Measurements from ENCODE around the gene CACNA1S. TPM values are rescaled to one million over a fixed set of nuclear protein-coding genes. Genes with fewer than 3 reads are reported as not detected.
A peak's percentile ranks its signal among the peaks of the same experiment; 100 is the strongest.

CACNA1S gene
- total RNA-seq, 1 donor from 2014 or later, result 0.08 TPM

DNA sequence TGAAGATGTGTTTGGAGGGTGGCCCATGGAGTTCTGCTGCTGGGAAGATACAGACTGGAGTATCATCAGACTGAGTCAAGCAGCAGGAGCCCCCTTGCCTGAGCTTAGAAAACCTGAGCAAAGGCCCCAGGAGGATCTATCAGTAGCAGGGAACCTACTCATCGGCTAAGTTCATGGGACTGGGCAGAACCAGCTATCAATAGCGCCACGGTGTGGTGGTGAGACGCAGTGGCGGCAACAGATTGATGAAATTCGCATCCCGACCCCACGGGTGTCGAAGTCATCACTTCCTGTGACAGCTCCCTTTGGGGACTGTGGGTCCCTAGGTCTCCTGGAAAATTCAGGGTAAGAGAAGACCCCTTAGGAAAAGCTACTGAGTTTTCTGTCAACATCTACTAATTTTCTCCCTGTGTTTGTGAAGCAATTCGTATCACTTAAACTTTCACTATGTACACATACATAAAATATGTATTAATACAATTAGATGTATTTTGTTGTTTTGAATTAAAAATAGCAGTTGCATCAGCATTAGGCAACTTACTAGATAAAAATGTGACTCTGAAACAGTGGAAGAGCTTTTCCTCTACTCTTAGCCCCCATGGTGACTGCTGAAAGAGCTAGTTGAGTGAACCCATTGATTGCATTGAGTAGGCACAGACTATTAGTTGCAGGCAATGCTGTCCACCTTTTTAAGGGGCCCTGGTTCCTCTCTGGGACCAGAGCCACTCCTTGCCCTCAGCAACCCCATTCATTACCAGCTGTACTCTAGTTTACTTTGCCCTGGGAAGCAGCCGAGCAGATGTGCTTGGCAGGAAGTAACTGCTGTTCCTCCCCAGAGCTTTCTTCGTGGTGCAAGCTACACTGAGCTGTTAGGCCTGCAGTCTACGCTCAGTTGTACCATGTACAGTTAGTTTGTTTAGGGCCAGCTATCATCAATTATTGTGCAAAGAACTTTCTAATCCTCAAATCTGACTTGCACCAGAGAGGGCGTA, 7.3 kb upstream of the CACNA1S start:
- H3K27ac Mint-ChIP-seq (ENCODE audit: unreplicated experiment), result no peak overlapping the region

DNA sequence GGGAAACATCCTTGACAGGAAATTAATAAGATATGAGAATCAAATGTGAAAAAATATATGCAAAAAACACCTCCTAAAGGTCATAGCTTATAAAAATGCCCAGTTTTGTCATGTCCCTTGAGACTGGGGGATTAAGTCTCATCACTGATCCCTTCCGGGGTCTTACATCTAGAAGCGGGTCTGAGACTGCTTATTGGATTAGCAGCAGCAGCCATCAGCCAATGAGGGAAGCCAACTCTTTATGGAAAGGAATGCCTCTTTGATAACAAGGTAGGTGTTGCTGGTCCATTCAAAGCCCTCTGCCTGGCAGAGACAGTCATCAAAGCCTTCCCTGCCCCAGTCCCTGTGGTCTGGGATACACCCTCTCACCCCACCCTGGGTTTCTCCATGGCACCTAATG, 3.9 kb upstream of the CACNA1S start:
- Mint-ChIP-seq H3K27ac (ENCODE audit: unreplicated experiment) (no peak overlapping the region), H3K27me3 (ENCODE audit: unreplicated experiment) (peaks cover 19% of the 10 kb centered on the region), H3K36me3 (ENCODE audit: low read depth, unreplicated experiment) (no peaks in the 10 kb centered on the region), H3K4me1 (ENCODE audit: unreplicated experiment) (peaks cover 8% of the 10 kb centered on the region), H3K9me3 (ENCODE audit: unreplicated experiment) (no peaks in the 10 kb centered on the region), H3K4me3 (ENCODE audit: unreplicated experiment) (no peak overlapping the region)
- TF ChIP-seq, protein P1, sequence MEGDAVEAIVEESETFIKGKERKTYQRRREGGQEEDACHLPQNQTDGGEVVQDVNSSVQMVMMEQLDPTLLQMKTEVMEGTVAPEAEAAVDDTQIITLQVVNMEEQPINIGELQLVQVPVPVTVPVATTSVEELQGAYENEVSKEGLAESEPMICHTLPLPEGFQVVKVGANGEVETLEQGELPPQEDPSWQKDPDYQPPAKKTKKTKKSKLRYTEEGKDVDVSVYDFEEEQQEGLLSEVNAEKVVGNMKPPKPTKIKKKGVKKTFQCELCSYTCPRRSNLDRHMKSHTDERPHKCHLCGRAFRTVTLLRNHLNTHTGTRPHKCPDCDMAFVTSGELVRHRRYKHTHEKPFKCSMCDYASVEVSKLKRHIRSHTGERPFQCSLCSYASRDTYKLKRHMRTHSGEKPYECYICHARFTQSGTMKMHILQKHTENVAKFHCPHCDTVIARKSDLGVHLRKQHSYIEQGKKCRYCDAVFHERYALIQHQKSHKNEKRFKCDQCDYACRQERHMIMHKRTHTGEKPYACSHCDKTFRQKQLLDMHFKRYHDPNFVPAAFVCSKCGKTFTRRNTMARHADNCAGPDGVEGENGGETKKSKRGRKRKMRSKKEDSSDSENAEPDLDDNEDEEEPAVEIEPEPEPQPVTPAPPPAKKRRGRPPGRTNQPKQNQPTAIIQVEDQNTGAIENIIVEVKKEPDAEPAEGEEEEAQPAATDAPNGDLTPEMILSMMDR (IDR thresholded peaks at IDR 0.05; ENCODE audit: unreplicated experiment), result no peak
- DNase-seq (ENCODE audit: low spot score), result no peak

More for the DNA sequence above, 7.3 kb upstream of the CACNA1S start:
- H3K9me3 Mint-ChIP-seq (ENCODE audit: unreplicated experiment), result no peaks in the 10 kb centered on the region
- no peak overlapping the region for H3K4me3 Mint-ChIP-seq (ENCODE audit: unreplicated experiment)
- TF ChIP-seq, protein P1 (IDR thresholded peaks at IDR 0.05; ENCODE audit: unreplicated experiment), result peak; percentile 78
- peaks cover 8% of the 10 kb centered on the region for H3K4me1 Mint-ChIP-seq (ENCODE audit: unreplicated experiment)
- peaks cover 8% of the 10 kb centered on the region for H3K27me3 Mint-ChIP-seq (ENCODE audit: unreplicated experiment)
- peak; percentile 73 for DNase-seq (ENCODE audit: low spot score)
- H3K36me3 Mint-ChIP-seq (ENCODE audit: low read depth, unreplicated experiment), result no peaks in the 10 kb centered on the region

DNA sequence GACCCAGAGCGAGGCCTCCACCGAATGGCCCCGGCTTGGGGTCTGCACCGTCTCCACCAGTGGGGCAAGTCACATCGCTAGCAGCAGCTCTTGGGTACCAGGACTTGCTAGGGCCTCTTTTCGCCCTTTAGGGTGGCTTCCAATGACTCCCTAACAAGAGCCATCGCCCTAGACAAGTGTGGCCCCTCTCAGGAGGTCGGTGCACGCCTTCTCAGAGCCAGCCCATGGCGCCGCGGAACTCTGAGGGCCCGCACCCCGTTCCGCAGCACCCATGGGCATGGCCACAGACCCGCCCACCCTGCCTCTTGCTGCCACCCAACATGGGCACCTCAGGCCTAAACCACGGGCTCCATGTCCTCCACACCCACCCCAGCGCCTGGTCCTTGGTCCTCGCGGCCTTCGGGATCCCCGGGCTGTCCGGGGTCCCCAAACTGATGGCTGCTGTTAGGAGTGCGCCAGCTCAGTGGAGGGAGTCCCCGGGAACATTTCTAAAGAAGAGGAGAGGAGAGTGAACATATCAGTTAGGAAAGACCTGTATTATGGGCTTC, 3.2 kb upstream of the CACNA1S start:
- Mint-ChIP-seq H3K27ac (ENCODE audit: unreplicated experiment) (no peak overlapping the region), H3K27me3 (ENCODE audit: unreplicated experiment) (peaks cover 19% of the 10 kb centered on the region), H3K4me3 (ENCODE audit: unreplicated experiment) (no peak overlapping the region), H3K36me3 (ENCODE audit: low read depth, unreplicated experiment) (no peaks in the 10 kb centered on the region), H3K4me1 (ENCODE audit: unreplicated experiment) (peaks cover 8% of the 10 kb centered on the region), H3K9me3 (ENCODE audit: unreplicated experiment) (no peaks in the 10 kb centered on the region)
- TF ChIP-seq, protein P1 (IDR thresholded peaks at IDR 0.05; ENCODE audit: unreplicated experiment), result no peak
- no peak for DNase-seq (ENCODE audit: low spot score)

DNA sequence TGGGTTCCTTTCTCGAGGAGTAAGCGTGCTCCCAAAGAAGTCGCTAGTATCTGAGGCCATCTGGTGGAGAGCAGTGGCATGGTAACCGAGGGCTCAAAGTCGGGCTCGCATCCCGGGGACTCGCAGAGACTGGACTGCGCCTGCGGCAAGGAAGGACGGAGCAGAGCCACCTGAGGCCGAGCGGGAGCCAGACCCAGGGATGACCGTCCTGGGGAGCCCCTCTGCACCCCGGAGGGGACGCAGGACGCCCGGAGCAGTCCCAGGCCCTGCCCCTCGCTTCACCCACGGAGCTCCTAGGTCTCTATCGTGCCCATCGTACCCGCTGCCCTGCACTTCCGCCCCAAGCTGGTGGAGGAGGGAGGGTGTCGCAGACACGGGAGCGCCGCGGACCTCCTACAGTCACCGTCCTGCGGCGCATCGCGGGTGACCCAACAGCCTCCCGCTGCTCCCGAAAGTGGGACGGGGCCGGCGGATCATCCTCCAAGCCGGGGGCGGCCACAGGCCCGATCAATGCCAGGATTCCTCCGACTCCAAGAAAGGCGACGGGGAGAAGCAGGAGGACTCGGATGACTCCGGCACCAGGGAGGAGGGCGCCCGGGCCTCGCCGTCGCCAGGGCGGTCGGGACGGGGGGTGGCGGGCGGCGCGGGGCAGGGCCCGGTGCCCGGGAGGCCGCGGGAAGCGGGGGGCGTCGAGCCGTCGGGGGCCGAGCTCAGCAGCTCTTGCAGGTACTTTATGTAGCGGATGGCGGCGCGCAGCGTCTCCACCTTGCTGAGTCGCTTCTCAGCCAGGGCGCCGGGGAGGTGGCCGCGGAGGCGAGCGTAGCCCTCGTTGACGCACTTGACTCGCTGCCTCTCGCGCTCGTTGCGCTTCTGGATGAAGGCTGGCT, 2.3 kb upstream of the CACNA1S start:
- H3K4me1 Mint-ChIP-seq (ENCODE audit: unreplicated experiment), result peaks cover under 1% of the 10 kb centered on the region
- peak; percentile 92 for DNase-seq (ENCODE audit: low spot score)
- no peaks in the 10 kb centered on the region for H3K36me3 Mint-ChIP-seq (ENCODE audit: low read depth, unreplicated experiment)
- H3K9me3 Mint-ChIP-seq (ENCODE audit: unreplicated experiment), result no peaks in the 10 kb centered on the region
- H3K27ac Mint-ChIP-seq (ENCODE audit: unreplicated experiment), result no peak overlapping the region
- TF ChIP-seq, protein P1 (IDR thresholded peaks at IDR 0.05; ENCODE audit: unreplicated experiment), result peak; percentile 54
- H3K27me3 Mint-ChIP-seq (ENCODE audit: unreplicated experiment), result peaks cover 19% of the 10 kb centered on the region
- peak overlapping the region; percentile 47 for H3K4me3 Mint-ChIP-seq (ENCODE audit: unreplicated experiment)
